ENCODE measurements around the gene TNFSF4. TPM values are rescaled to one million over a fixed set of nuclear protein-coding genes. Genes with fewer than 3 reads are reported as not detected.

TNFSF4 gene
- total RNA-seq, 4 donors from 2014 or later: 0.87 to 5.1 (median 1.4) TPM

DNA sequence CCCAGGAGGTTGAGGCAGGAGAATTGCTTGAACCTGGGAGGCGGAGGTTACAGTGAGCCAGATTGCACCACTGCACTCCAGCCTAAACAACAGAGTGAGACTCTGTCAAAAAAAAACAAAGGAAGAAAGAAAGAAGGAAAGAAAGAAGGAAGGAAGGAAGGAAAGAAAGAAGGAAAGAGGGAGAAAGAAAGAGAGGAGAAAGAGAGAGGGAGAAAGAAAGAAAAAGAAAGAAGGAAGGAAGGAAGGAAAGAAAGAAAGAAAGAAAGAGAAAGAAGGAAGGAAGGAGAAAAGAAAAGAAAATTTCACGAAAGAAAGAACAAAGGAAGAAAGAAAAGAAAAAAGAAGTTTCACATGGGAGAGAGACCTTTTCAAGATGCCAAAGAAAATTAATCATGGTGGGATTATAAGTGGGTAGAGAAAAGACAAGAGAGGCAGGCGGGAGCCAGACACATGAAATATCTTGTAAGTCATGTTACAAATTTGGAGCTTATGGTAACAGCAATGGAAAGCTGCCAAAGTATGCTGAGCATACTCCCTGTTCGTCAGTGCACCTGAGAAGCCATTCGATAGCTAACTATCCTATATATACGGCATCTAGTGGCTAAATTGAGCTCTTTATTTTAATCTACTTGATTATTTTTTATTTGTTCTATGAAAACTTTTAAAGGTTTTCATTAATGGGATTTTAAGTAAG lies 41.3 kb upstream of the TNFSF4 start:
- Histone ChIP-seq H3K4me1 (no peaks in the 10 kb centered on the region), H3K27ac (no peak overlapping the region), H3K27me3 (no peaks in the 10 kb centered on the region), H3K9me3 (peaks cover 0 to 6% (median 3%) of the 10 kb centered on the region in 4 donors), H3K36me3 (no peaks in the 10 kb centered on the region), H3K4me3 (no peak overlapping the region)
- DNase-seq (ENCODE audit: low spot score in 2 of 2): no peak
- TF ChIP-seq, protein P1, sequence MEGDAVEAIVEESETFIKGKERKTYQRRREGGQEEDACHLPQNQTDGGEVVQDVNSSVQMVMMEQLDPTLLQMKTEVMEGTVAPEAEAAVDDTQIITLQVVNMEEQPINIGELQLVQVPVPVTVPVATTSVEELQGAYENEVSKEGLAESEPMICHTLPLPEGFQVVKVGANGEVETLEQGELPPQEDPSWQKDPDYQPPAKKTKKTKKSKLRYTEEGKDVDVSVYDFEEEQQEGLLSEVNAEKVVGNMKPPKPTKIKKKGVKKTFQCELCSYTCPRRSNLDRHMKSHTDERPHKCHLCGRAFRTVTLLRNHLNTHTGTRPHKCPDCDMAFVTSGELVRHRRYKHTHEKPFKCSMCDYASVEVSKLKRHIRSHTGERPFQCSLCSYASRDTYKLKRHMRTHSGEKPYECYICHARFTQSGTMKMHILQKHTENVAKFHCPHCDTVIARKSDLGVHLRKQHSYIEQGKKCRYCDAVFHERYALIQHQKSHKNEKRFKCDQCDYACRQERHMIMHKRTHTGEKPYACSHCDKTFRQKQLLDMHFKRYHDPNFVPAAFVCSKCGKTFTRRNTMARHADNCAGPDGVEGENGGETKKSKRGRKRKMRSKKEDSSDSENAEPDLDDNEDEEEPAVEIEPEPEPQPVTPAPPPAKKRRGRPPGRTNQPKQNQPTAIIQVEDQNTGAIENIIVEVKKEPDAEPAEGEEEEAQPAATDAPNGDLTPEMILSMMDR (IDR thresholded peaks at IDR 0.05): no peak
- TF ChIP-seq EP300 (IDR thresholded peaks at IDR 0.05) (no peak), POLR2A (IDR thresholded peaks at IDR 0.05) (no peak)
- 81 to 83% methylated on average over 6 of the region's 6 CpGs for WGBS, 2 donors

DNA sequence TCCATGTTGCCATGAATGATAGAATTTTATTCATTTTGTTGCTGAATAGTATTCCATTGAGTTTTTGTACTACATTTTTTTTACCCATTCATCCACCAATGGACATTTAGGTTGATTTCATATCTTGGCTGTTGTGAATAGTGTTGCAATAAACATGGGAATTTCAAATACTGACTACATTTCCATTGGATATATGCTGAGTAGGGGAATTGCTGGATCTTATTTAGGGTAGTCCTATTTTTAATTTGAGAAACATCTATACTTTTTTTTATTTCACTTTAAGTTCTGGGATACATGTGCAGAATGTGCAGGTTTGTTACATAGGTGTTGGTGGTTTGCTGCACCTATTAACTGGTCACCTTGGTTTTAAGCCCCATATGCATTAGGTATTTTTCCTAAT lies 38.8 kb upstream of the TNFSF4 start:
- DNase-seq (ENCODE audit: low spot score in 2 of 2): no peak
- Histone ChIP-seq H3K27ac (no peak overlapping the region), H3K4me1 (no peaks in the 10 kb centered on the region), H3K9me3 (peaks cover 0 to 29% (median 6%) of the 10 kb centered on the region in 4 donors), H3K4me3 (no peak overlapping the region), H3K36me3 (no peaks in the 10 kb centered on the region), H3K27me3 (no peaks in the 10 kb centered on the region)
- no peak for TF ChIP-seq POLR2A (IDR thresholded peaks at IDR 0.05)
- no peak for TF ChIP-seq EP300 (IDR thresholded peaks at IDR 0.05)
- TF ChIP-seq, protein P1 (IDR thresholded peaks at IDR 0.05): no peak

DNA sequence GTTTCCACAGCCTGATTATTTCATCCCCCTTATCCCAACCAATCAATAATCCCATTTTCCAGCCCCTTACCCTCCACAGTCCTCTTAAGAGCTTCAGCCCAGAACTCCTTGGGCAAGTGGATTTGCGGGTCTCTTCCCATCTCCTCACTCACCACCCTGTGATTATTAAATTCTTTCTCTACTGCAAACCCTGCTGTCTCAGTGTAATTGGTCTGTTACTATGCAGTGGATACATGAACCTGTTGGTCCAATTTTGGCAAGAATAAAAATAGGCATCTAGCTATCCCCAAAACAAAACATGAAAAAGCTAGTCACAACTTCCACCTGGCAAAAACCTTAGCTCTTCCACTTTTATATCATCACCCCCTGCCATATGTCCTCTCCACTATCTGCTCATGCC lies 36.2 kb upstream of the TNFSF4 start:
- Histone ChIP-seq H3K4me1 (no peaks in the 10 kb centered on the region), H3K4me3 (no peak overlapping the region), H3K36me3 (peaks cover 0 to 10% (median 0%) of the 10 kb centered on the region in 3 donors), H3K9me3 (peaks cover 0 to 52% (median 7%) of the 10 kb centered on the region in 4 donors), H3K27me3 (no peaks in the 10 kb centered on the region), H3K27ac (no peak overlapping the region)
- no peak for DNase-seq (ENCODE audit: low spot score in 2 of 2)
- TF ChIP-seq POLR2A (IDR thresholded peaks at IDR 0.05) (no peak), EP300 (IDR thresholded peaks at IDR 0.05) (no peak)
- TF ChIP-seq, protein P1 (IDR thresholded peaks at IDR 0.05): no peak
- 90 to 95% methylated on average over 1 of the region's 1 CpG for WGBS, 2 donors

DNA sequence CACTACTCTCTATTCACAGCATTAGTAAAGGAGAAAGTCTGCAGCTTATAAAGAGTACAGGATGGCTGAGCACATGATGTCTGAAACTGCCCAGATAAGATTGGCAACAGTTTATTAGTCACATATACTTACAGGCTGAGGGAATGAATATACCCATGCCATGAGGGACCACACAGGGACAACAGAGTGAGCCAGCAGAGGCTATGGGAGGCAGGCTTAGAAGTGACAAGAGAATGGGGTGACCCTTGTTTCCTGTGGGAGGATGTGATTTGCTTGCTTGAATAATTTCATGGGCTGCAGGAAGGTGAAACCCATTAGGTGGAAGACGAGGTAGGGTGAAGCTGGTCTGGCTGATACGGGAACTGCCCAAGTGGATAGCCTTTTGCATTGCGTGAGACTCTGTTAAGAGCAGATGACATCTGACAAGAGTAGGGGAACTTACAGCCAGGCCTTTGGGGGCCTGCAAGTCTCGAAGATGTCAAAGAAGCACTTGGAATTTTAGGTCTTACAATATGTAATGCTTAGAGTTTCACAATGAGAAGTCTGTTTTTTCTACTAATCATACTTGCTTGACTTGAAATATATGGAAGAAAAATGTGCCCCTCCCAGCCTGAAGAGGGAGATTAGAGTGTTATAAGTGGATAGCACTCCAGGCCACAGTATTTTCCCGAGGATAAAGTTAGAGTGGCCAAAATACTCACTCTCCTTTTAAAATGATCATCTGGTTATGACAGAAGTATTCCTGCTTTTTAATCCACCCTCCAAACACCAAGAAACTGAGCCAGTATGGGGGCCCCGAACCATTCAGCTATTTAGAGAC lies 34.6 kb upstream of the TNFSF4 start:
- Histone ChIP-seq H3K36me3 (peaks cover 0 to 10% (median 0%) of the 10 kb centered on the region in 3 donors), H3K4me1 (no peaks in the 10 kb centered on the region), H3K4me3 (no peak overlapping the region), H3K27ac (no peak overlapping the region), H3K9me3 (peaks cover 0 to 60% (median 7%) of the 10 kb centered on the region in 4 donors), H3K27me3 (no peaks in the 10 kb centered on the region)
- no peak for DNase-seq (ENCODE audit: low spot score in 2 of 2)
- 87 to 90% methylated on average over 6 of the region's 6 CpGs for WGBS, 2 donors
- TF ChIP-seq EP300 (IDR thresholded peaks at IDR 0.05) (no peak), POLR2A (IDR thresholded peaks at IDR 0.05) (no peak)
- TF ChIP-seq, protein P1 (IDR thresholded peaks at IDR 0.05): no peak

DNA sequence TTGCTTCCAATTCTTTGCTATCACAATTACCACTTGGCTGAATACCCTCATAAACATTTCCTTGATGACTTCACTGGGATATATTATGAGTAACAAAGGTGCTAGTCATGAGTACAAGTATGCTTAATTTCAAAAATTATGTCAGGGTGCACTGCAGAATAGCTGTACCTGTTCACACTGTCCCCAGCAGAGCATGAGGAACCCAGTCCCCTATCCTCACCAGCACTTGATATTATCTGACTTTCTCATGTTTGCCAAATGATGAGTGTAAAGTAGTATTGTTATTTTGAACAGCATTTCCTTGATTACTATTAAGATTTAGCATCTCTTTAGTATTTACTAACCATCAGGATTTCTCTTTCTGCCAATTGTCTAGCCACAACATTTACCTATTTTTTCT lies 33.5 kb upstream of the TNFSF4 start:
- TF ChIP-seq EP300 (IDR thresholded peaks at IDR 0.05) (no peak), POLR2A (IDR thresholded peaks at IDR 0.05) (no peak)
- TF ChIP-seq, protein P1 (IDR thresholded peaks at IDR 0.05): no peak
- no peak for DNase-seq (ENCODE audit: low spot score in 2 of 2)

More for the DNA sequence above, 33.5 kb upstream of the TNFSF4 start:
- Histone ChIP-seq H3K27ac (no peak overlapping the region), H3K9me3 (peaks cover 0 to 60% (median 7%) of the 10 kb centered on the region in 4 donors), H3K27me3 (no peaks in the 10 kb centered on the region), H3K4me1 (no peaks in the 10 kb centered on the region), H3K36me3 (peaks cover 0 to 10% (median 0%) of the 10 kb centered on the region in 3 donors), H3K4me3 (no peak overlapping the region)

Measured in tibial nerve (tissue), 4 donors.